HG03095 (cell line): ENCODE results near the gene EDN1.

Experiments
- ATAC-seq: cut with Tn5 transposase; IDR thresholded peaks from one replicate; pipeline ENCODE4 v1.9.1; 2021; ENCODE audit warnings: moderate library complexity; ENCODE audit not compliant: unreplicated experiment

Gene EDN1

DNA sequence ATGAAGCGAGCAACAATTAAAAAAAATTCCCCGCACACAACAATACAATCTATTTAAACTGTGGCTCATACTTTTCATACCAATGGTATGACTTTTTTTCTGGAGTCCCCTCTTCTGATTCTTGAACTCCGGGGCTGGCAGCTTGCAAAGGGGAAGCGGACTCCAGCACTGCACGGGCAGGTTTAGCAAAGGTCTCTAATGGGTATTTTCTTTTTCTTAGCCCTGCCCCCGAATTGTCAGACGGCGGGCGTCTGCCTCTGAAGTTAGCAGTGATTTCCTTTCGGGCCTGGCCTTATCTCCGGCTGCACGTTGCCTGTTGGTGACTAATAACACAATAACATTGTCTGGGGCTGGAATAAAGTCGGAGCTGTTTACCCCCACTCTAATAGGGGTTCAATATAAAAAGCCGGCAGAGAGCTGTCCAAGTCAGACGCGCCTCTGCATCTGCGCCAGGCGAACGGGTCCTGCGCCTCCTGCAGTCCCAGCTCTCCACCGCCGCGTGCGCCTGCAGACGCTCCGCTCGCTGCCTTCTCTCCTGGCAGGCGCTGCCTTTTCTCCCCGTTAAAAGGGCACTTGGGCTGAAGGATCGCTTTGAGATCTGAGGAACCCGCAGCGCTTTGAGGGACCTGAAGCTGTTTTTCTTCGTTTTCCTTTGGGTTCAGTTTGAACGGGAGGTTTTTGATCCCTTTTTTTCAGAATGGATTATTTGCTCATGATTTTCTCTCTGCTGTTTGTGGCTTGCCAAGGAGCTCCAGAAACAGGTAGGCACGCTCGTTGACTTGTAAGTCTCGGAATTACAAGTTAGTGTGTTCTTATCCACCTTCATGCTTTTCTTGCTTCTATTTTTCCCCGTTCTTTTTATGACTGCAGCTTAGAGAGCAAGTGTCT is at the start of gene EDN1:
TSS of gene EDN1 (plus strand) at position 429 of the 888 bp plus-strand sequence. CDS start at position 698, 269 bp downstream.
- ATAC-seq: peak; percentile 78

DNA sequence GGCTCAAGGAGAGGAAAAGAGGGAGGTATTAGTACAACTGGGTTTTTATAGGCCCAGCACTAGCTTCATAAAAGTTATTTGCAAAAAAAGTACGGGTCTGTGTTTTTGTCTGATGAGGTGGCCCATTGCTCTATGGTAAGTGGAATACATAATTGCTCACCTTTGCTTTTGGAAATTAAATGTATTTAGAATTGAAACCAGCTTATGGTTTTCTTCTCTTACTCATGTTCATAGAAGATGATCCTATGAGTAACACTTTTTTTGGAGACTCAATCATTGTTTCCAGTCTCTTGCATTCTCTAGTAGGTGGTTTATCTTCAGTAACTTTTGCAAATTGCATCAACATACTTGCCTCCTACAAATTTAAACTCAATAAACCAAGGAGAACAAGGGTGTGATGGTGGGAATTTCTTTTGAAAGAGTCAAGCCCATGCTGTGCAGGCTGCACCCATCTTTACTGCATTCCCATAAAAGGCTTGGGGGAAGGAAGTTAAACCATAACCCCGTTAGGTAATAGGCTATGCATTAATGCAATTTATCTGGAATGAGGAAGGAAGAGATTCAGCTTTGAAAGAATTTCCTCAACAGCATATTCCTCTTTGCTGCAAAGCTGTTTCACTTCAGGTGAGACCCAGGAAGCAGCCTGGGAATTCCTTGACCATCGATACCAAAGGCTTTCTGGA is 48.5 kb upstream of the EDN1 start:
- no peak for ATAC-seq

DNA sequence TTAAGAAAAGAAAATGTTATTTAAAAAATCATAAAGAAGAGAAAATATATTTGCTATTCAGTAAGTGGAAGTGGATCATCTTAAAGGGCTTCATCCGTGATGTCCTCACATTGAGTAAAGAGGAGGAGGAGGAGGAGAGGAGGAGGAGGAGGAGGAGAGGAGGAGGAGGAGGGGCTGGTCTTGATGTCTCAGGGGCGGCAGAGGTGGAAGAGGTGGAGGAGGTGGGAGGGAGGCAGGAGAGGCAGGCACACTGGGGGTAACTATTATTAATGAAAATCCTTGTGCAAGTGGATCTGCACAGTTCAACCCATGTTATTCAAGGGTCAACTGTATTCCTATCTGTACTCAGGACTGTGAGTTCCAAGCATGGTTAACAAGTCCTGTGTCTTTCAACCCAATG is 47.0 kb upstream of the EDN1 start:
- ATAC-seq: no peak

DNA sequence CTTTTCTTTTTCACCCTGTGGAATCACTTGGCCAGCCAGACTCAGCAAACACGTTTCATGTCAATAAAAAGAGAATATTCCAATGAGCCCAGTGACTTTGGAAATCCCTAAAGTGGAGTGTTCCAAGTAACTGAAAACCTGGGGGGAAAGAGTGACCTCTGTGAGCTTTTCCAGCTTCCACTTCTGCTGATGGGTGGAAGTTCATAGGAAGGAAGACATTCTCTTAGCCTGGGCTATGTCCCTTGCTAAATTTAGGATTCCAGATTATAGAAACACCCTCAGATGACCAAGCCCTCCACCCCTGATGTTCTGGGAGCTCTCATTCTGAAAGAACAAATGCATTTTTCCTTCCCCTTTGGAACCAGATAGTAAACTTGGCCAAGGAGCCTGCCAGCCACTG is 44.8 kb upstream of the EDN1 start:
- ATAC-seq: no peak

DNA sequence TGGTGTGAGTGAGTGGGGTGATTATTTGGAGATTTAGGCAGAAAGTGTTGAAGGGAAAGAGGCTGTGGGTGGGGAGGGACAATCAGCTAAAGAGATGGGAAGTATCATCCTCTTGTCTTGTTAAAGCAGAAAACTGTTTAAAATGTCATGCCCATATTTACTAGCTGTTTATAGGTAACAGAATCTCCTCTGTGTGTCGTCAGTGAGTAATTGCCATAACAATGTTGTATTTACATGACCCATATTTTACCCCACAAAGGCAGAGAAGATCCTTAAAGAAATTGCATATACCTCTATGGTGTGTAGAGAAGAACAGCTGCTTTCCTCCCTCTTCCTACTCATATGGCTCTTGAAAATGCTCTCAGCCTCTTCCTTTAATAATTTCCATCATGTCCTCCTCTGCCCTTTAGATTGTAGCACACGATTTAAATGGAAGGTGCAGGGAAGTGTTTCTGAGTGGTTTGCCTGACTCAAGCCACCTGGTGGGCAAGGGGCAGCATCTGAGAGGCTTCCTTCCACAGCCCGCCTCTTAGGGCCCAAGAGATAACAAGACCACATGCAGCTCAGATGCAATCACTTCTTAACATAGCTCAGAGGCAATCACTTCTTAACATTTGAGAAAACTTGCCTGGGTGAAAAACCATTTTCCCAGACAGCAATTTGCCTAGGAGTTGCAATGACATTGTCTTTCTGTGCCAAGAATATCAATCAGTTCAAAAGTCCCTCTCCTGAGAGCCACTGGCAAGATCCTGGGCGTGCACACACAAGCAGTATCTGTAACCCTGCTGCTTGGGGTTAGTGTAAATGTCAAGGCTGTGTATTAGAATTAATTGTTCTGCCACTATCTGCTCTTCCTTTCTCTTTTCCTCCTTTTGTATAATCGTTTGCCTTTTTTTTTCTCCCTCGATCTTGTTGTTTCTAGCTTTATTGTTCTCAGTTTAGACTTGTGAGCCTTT is 44.1 kb upstream of the EDN1 start:
- ATAC-seq: no peak

DNA sequence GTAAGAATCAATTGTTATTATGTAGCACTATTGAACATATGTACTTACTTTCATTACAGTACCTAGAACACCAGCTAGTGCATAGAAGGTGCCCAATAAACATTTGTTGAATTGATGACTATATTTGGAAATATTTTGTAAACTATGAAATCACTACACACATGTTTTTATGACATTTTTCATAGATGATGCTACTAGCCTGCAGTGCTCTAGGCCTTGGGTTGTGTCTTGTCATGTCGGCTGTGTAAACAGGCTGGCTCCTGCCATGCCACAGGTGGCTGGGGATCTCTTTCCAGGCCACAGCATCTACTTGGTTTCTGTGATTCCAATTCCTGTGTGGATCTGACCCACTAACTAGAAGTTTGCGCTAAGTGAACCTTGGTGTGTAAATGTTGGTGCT is 43.3 kb upstream of the EDN1 start:
- no peak for ATAC-seq

DNA sequence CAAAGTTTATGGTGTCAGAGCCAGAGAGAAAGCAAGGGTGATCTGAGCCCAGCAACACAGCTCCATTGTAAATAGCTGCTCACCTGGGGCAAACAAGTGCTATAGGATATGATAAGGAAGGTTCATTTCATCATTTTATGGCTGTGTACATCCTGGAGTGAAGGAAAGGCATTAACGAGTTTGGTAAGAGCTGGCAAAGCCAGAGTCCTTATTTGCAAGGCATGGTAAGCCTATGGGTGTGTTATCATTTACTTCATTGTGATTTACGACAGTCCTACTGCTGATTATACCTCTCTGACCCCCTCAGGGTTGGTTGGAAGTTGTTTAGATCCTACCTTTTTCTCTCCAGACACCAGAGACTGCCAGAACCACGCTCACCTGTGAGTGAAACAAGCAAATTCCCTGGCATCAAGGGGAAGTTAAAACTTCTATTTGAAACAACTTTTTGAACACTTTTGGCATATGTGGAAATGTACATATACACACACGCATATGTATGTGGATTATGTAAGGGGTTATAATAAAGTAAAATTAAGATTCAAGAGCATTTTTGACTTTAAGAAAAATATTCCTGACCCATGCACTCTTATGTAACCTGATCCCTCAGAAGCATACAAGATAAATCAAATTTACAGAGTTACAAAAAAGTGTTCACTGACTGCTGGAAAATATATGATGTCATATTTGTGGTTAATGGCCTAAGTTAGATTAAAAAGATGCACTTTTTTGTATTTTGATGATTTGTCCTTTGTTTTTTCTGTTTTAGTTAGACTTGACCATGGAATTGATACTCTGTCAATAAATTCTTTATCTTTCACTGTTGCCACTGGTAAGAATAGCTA is 40.4 kb upstream of the EDN1 start:
- no peak for ATAC-seq

DNA sequence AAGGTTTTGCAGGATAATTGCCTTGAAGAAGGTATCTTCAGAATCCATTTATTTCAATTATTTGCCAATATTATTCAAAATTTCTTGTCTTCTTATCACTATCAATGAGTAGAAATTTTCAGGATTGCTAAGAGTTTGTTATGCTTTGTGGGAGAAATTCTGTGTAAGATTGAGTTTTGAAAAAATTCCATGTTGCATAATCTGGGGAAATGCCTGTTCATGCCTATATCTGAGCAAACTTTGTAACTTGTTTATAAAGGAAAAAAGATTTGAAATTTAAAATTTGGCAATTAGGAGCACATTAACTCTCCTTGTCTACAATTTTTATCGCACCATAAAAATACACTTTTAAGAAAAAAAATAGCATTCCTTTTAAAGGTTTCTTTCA is 39.8 kb upstream of the EDN1 start:
- ATAC-seq: no peak

DNA sequence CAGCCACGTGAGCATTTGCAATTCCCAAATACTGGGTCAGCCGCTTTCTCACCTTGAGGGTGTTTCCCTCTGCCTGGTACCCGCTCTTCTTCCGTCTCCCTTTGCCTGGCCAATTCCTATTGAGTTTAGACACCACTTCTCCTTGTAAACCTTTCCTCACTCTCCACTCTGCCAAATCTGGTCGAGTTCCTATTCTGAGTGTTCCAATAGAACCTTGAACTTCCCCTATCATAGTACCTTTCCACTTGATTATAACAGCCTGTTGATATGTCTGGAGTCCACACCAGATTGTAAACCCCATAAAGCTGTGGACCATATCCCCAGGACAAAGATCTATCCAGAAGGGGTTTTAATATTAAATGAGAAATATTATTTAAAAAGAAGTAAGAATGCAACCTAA is 36.0 kb upstream of the EDN1 start:
- ATAC-seq: no peak

DNA sequence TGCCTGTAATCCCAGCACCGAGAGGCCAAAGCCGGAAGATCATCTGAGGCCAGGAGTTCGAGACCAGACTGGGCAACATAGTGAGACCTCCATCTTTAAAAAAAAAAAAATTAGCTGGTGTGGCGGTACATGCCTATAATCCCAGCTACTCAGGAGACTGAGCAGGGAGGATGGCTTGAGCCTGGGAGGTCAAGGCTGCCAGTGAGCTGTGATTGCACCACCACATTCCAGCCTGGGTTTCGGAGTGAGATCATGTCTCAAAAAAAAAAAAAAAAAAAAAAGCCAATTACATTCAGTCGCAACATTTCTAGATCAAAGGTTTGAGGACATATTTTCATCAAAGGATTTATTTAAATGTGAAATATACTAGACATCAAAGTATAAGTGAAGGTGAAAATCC is 32.0 kb upstream of the EDN1 start:
- no peak for ATAC-seq

DNA sequence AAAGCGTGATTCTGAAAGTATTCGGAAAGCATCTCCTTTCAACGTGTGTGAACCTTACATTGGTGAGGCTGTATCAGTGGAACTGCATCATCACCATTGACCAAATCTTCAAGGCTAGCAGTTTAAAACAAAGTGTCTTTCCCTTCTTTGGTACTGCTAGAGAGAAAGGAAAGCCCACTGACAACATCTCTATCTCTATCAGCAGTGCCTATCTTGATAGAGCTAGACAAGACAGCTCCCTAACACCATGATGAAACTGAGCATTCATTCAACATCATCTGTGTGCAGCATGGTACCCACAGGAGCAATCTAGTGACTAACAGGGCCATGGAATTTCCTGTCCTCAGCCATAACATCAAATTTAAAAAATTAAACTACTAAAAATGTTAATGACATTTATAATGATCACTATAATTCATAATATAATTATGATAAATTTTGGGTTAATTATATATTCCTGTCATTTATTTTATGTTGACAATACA is 31.5 kb upstream of the EDN1 start:
- ATAC-seq: no peak

DNA sequence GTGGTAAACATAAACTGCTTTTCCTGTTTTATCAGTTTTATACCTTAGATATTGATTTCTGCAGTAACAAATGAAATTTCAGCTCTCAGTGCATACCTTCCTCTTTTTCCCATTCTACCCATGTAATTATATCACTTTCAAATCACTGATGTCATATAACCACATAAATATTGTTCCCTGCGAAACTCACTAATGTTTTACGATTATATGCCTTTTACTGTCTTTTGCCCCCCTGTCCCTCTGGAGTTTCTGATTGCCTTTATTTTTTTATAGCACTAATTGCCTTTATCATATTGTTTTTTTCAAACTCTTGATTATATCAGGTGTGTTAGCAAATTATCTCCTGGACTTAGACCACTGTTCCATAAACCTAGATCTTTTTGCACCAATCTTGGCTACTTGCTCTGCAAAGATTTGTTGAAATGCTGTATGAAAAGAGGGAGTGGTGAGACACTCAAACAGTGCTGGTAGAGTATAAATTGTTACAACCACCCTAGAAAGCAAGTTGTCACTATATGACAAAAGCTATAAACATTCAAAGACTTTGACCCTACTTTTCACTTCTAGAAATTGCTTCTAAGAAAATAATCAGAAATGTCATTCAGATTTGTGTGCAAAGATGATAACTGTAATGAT is 29.6 kb upstream of the EDN1 start:
- ATAC-seq: no peak

DNA sequence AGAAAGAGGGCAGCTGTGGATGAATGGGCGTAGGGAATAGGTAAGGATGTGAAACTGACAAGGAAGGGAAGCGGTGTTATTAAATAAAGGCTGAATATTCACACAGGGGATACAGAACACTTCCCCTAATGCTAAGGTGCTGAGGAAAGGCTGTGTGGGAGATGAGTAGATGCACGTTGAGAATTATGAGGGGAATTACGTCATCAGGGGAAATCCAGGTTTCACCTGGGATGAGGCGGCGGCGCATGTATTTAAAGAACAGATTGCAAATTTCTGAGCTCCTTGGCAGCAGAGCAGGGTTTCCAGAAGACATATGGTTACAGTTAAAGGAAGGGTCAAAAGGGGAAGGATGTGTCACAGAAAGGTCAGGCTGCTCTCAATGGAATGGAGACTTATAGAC is 28.7 kb upstream of the EDN1 start:
- ATAC-seq: no peak

DNA sequence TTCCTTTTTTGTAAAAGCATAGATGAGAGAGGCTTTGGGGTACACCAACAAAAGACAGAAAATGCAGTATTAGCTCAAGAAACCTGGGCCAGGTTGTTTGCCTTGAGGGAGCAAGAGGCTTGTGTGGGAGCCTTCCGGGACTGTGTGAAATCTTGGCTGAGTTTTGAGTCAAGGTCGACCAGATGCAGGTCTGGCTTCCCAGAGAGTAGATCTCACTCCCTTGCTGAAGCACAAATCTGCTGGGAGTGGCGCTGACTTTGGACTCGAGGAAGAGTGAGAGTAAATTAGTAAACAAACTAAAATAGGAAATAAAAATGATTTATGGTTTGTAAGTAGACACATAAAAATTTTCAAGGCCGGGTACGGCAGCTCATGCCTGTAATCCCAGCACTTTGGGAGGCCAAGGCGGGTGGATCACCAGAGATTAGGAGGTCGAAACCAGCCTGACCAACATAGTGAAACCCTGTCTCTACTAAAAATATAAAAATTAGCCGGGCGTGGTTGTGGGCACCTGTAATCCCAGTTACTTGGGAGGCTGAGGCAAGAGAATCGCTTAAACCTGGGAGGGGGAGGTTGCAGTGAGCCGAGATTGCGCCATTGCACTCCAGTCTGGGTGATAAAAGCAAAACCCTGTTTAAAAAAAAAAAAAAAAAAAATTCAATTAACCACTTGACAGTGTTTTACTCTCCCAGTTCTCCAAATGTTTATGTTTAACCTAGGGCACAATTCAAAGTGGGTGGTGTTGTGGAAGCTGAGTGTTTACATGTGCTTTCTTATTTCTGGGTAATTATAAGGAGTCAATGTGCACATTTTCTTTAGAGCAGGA is 27.7 kb upstream of the EDN1 start:
- ATAC-seq: no peak

DNA sequence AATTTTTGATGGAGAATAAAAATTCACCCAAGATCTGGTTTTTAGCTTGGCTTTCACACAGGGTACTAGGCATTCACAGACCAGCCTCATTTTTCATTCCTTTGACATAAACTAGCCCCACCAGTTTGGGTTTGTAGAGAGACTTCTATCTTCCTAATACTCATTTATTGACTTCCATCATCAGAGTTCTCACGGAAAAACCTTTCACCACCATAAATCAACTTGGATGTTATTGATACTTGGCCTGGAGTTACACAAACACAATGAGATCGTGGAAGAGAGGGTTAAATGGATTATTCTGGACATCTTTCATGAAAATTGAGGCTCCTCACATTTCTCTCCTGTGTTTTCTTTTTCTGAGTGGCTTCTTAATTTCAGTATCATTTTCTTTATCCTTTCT is 26.8 kb upstream of the EDN1 start:
- ATAC-seq: no peak

DNA sequence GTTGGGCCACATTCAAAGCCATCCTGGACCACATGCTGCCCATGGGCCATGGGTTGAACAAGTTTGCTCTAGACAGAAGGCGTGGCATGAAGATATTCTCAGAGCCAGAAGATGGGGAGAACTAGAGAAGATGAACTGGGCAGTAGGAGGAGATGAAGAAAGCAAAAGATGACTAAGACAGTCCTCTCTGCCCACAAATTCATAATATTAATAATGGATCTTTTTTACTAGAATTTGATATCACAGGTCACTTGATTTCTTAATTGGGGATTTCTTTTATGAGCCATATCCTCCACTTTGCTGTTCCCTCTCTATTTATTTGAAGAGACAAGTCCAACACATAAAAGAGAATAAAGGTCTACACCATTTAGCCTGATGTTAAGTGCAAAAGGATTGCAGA is 25.5 kb upstream of the EDN1 start:
- ATAC-seq: no peak

DNA sequence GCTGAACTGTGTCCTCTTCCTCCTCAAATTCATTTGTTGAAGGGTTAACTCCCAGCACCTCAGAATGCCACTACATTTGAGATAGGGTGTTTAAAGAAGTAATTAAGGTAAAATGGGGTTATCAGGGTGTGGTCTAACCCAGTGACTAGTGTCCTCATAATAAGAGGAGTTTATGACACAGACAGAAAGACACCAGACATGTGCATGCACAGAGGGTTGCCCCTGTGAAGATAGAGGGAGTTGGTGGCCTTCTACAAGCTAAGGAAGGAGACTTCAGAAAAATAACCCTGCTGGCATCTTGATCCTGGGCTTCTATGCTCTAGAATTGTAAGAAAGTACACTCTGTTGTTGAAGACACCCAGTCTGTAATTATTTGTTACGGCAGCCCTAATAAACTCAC is 24.9 kb upstream of the EDN1 start:
- ATAC-seq: no peak

DNA sequence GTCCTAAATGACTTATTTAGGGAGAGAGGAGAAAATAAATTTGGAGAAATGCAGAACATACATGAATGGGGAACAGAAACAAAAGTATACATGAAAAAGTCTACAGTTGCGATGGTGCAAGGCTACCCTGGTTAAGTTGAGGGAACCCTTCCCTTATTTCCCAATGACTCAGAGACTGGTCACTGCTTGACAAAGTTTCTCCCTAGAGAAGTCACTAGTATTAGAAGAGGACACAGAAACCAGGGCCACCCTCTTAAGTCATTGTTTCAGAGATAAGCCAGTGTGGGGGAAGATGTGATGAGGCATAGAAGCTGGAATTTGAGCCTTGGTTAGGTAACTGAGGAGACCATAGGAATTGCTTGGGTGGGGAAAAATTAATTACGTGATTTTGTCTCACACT is 24.4 kb upstream of the EDN1 start:
- no peak for ATAC-seq

DNA sequence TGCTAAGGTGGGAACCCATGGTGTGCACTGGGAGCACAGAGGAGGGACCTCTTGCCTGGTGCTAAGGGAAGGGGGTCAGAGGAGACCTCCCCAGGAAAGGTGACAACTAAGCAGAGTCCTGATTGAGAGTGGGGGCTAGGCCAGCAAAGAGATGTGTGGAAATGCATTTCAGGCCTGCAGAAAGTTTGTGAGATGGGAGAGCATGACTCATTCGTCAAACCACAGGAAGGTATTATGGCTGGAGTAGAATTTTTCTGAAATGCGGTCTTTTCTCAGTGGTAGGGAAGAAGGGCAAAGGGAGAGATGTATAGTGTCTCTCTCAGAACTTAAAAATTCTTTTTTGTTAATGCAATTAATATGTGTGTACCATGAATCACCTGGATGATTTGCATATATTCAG is 23.6 kb upstream of the EDN1 start:
- ATAC-seq: no peak
